Stimulated activated CD4-positive, alpha-beta T cell treated with anti-CD3 and anti-CD28 coated beads, Interleukin-2, amount 100 ng/mL, for 24 hours (primary cell): ENCODE results near the gene PRCC.

ENCODE experiments used
- DNase-seq, 2 donors: peaks; one replicate each; pipeline ENCODE4 v3.0.0-alpha.2; 2020

PRCC gene

DNA sequence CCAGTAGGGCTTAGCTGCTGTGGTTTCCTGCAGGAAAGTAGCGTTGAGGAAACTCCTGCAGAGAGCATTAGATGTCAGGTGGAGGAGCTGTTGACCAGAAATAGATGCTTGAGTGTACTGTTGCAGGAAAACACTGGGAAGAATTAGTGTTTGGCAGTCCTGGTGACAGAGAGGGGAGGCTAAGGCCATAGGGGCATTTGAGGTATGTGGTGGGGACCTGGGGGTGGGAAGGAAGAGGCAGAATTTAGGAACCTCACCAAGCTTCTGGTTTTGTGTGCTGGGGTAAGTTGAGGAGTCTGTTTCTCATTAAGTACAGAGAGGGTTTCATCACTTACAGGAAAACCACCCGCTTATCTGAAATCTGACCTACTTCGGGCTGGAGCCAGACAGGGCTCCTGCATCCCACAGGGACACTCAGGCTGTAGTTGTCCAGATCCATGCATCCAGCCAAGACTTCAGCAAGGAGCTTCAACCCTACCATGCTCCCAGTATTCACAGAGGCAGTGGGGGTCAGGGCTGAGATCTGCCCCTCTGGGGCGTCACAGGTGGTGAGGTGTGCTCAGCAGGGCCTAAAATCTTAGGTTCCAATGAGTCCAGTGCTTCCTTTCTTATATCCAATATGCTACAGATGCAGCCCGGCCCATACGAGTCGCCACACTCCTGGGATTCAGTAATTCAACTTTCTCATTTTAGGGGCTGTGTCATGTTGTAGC lies 34.2 kb downstream of the PRCC start:
- DNase-seq, result no peak

DNA sequence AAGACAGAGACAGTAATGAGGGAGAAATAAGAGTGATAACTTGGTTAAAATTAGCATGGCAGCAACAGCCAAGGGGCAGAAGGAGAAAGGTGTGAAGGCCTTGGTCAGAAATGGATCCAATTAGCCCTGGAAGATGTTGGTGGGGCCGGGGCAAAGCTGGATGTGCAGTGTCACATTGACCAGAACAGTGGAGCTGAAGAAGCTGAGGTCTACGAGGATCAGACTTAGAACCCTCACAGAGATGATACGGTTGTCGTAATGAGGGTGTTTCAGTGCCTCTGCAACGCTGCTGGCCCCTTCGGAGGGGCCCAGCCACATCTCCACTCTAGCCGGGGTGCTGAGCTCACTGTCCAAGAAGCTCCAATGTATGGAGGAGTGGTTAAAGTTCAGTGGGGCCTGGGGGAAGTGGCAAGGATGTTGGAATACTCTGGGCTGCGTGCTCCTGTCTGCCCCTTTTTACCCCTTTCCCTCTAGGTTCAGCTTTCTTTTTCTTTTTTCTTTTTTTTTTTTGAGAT lies 35.1 kb downstream of the PRCC start:
- DNase-seq, result no peak

DNA sequence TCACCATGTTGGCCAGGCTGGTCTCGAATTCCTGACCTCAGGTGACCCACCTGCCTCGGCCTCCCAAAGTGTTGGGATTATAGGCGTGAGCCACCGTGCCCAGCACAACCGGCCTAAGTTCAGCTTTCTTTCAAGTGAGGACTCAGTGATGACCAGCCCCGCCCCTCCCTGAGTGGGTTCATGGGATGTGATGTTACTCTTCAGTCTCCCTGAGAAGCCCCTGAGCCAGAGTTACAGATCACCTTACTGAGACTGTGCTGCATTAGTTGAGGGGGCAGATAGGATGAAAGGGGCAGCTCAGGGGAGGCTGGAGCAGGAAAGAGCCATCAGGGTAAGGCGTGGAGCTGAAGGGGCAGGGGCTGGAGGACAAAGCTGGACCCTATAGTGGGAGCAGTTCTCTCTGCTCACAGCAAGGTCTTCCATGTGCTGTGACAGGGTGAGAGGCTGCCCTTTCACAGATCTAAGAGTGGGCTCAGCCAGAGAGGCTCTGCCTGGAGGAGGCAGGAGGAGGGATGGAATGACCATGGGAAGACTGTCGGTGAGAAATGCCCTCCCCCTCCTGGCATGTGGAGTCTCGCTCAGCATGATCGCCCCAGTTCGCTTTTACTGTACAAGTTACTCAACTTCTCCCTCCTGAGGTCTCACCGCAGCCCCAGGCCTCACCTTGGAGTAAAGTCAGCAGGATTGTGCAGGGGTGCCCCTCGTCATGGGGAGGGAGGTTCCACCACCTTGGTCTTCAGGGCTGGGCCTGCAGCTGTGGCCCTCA lies 35.9 kb downstream of the PRCC start:
- DNase-seq, result peak in 1 of 2 donors; percentile 29

DNA sequence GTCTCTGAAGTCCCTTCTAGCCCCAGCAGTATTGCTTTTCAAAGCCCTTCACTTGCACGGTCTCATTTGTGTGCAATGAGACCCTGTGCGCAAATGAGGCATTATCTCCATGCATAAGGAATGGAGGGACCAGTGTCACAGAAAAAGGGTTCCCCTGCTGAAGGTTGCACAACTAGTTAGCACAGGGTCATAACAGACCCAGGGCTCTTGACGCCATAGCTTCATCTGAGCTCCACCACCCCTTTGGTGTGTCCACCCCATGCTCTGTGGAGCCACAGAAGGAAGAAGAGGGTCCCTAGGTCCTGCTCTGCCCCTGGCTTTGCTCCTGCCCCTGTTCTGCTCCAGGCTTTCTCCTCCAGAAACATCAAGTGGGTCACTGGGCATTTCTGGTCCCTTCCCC lies 36.7 kb downstream of the PRCC start:
- DNase-seq, result no peak

DNA sequence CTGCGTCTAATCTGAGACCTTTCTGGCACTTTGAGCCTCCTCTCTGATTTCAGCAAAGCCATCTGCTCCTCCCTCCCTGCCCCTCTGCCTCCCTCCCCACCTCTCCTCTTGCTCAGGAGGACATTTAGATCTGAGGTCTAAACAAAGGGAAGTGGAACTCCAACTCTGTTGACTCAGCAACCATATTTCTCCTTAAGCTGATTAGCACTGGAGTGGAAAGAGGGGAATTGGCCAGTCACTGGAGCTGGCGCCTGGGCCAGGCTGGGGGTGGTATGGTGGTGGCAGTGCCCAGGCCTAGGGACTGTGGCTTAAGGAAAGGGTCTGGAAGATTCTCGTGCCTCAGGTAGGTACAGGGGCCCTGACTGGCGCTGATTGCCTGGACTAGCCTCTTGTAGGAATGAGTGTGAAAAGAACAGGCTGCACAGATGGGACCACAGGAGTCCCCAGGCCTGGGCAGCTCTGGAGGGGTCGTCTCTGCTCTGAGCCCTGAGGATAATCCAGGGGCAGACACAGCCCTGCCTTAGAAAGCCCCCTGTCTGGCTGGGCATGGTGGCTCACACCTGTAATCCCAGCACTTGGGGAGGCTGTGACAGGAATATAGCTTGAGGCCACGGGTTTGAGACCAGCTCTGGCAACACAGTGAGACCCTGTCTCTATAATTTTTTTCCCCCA lies 37.4 kb downstream of the PRCC start:
- no peak for DNase-seq

DNA sequence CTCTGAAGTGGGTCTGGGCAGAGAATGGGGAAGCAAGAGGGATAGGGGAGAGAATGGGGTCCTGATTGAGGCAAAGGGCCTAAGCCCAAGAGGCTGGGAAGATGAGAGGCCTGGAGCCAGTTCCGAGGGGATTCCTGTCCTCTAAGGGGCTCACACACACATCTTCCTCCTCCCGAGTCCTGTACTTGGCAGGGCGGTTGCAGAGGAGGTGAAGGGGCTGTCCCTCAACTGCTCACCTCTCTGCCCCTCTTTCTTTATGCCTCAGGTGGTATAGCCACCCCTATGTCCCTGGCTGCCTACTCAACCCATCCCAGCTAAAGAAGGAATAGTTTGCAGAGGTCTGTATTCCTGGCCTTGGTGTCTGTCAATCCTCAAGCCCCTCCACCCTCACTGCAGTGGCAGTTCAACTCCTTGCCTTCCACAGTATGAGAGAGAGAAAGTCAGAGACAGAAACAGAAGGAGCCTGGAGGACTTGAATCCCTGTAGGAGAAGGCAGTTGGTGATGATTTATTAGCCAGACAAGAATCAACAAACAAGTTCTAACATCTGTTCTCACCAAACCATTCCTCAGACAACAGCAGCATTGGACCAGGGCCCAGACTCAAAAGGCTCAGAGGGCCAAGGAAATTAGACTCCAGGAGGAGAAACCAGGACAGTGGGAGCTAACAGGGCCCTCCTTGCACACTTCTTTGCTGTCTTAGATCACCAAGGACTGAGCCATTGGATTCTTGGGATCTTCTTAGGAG lies 38.6 kb downstream of the PRCC start:
- no peak for DNase-seq

DNA sequence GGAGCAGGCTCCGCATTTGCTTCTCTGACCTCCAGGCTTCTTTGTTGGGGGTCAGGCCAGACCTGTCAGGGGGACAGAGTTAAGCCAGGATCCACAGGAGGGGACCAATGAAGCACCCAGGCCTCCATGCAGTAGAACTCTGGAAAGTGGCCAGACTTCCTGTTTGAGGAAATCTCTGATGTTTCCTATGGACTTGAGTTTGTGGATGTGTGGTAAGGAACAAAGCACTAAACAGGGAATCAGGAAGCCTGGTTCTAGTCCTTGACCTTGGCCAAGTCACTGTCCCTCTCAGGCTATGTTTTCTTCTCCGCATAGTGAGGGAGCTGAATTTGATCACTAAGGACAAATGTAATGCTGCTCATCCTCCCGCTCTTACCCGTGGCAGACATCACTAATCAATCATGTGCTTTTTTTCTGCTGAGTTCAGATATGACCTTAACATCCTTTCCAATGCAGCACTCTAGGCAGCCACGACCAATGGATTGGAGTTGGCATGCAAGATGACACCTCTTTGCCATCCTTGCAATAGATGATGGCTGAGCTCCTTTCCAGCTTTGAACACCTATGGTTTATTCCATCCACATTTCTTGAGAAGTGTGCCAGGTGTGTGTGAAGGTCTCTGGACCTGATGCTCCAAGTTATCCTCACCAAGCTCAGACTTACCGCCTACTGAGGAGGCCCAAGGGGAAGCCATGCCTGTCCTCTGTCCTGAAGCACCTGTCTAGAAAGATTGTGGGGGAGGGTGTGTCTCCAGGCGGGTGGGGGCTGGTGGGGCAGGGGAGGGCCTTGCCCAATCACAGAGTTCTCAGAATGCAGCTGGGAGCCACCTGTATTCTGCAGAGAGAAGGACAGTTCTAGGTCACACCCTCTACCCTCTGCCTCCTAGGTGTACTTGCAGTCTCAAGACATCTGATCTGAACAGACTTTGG lies 39.4 kb downstream of the PRCC start:
- no peak for DNase-seq

DNA sequence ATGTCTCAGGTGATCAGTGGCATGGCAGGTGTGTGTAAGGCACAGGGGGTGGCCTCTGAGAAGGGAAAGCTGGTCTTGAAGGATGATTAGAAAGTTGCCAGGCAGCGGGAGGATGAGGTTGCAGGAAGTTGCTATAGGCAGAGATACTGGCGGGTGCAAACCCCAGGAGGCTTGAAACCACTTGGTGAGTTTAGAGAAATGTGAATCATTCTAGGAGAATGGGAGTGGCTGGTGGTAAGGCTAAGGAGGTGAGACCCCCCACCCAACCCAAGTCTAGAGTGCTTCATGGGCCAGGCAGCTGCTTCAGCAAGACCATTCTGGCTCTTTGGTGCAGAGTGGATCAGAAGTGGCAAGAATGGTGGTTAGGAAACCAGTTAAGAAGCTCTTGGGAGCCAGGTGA lies 40.3 kb downstream of the PRCC start:
- no peak for DNase-seq

DNA sequence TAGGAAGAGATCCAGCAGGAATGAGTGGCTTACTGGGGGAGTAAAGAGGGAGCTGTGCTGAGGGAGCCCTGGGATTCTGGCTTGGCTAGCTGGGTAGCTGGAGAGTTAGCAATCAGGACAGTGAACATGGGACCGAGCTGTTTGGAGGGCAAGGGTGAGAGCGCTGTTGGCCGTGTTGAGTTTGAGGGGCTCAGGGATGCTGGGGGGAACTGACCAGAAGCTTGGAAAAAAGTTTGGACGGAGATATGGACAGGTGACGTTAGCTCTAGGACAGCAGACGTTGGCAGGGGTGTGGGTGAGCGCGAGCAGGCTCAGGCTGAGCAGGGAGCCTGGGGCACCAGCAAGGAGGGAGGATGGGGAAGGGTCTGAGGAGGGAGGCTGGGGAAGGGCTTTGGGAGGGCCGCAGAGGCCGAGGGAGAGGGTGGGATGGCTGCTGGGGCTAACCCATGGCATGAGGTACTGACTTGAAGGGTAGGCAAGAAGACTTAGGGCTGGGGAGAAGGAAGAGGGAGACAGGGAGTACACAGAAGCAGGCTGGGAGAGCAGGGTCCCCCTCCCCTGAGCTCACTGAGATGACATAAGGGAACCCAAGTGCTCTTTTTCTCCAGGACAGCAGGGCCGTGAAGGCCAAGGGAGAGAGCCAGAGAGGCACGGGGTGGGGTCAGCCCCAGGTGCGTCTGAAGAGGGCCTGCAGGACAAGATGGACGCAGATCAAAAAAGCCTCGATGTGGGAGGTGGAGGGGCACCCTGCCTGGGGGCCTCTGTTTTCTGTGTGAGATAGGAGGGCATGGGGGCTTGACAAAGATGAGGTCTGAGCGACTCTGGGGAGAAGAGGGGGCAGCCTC lies 41.1 kb downstream of the PRCC start:
- no peak for DNase-seq

DNA sequence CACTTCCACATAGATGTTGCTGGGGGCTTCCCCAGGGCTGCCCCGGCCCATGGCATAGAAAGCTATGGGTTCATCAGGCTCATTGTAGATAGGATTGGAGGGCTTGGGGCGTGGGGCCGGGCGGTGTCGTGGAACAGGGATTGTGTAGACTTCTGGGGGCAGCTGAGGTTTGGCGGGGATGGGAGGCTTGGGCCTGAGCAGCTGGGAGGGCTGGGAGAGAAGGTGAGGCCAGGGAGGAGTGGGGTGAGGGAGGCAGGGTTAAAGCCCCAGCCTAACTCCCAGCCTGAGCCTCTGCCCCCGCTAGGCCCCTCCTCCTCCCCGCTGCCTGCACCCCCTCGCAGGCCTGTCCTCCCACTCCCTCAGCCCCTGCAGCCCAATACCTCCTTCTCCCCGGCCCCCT lies 41.9 kb downstream of the PRCC start:
- no peak for DNase-seq

DNA sequence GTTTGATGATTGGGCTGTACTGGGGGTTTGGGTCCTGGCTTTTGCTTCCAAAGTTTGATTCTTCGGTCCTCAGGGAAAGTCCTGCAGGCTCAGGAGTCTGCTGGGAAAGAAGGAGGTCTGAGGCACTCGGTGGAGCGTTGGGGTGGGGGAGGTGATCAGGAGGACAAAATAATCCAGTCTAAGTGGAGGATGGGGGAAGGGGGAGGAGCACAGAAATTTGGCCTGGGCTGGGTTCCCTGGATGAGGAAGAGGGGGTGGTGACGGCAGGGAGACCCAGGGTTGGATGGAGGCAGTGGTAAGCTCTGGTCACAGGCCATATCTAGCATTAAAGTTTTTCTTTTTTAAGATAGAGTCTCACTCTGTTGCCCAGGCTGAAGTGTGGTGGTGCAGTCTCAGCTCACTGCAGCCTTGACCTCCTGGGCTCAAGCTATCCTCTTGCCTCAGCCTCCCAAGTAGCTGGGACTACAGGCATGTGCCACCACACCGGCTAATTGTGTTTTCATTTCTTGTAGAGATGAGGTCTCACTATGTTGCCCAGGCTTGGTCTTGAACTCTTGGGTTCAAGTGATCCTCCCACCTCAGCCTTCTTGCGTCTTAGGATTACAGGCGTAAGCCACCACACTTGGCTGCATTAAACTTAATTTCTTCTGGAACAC lies 42.5 kb downstream of the PRCC start:
- no peak for DNase-seq

DNA sequence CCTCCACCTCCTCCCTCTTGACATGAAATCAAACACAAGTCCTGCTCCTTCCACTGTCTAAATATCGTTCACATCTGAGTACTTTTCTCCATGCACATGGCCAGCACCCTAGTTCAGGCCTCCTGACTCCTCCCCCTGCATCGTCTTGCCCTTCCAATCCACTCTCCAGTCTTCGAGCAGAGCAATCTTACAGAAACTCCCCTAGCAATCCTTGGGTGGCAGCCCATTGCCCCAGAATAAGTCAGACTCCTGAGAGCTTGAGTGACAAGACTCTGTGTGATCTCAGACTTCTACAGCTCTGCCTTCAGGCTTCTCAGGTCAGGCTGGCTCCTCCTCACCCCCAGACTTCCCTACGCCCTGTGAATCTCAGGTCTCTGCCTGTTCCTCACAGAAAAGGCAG lies 43.8 kb downstream of the PRCC start:
- no peak for DNase-seq

DNA sequence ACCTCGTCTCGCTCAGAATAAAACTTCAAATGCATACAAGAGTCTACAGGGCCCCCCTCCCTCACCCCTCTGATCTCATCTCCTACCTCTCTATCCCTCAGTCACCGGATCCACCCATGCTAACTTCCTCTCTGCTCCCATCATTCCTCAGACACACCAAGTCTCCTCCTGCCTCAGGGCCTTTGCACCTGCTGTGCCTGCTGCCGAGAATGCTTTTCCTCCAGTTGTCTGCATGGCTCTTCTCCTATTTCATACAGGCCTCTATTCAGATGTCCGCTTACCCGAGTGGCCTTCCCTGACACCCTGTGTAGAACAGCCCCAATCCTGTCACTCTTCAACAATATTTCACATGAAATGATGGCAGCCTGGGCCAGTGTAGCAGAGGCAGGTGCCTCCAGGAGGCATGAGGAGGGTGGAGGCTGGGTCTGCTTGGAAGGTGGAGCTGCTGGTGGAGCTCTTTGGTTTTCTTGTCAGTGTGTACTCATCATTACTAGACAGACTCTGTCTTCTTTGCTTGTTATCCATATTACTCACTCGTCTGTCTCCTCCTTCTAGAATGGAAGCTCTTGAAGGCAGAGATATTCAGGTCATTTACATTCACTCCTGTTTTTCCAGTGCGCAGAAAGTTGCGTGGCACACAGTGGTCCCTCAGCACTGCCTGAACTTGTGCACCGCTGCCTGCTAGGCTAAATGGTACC lies 45.1 kb downstream of the PRCC start:
- no peak for DNase-seq

DNA sequence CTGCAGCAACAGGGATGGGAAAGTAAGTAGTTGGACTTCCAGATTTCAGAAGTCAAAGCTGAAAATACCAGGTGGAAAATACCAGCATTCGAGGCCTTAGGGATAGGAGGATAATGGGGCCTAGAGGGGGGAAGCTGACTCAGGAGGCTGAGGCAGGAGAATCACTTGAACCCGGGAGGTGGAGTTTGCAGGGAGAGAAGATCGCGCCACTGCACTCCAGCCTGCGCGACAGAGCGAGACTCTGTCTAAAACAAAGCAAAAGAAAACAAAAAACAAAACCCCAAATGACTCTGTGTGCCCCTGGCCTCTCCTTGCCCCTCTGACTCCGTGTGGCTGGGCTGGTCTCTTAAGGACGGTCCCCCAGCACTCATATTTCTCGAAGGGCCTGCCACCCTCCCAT lies 46.0 kb downstream of the PRCC start:
- DNase-seq, result no peak

DNA sequence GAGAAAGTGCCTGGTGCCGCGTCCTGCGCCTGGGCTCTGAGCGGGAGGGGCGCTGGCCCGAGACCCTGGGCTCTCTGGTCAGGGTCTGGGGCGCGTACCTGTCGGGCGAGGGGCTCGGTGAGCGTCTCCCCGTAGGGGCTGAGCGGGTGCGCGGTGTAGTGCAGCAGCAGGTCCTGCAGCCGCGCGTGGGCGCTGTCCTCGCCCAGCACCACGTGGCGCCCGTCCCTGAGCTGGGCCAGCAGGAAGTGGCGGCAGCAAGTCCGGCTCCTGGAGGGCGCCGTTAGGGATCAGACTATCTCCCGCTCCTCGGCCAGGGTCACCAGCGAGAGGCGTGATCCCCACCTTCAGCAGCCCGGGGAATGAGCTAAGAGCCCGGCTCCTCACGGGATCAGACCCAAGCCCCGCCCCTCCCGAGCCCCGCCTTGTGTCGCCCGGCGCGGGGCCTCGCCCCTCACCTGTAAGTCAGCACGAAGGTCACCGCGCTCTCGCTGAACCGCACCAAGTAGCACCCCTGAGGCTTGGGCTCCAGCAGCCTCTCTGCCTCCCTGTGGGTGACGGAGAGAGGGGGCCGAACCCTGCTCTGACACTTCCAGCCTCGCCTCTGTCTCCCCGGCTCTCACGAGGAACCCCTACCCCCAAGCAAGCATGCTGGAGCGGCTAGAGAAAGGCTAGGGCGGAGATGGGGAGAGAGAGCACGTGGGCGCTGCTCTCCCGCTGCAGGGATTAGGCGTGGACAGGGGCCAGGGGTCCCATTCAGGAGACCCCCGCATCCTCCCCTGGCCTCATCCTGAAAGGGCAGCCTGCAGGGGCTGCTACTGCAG lies 46.6 kb downstream of the PRCC start:
- peak; percentile 75 to 88 for DNase-seq

DNA sequence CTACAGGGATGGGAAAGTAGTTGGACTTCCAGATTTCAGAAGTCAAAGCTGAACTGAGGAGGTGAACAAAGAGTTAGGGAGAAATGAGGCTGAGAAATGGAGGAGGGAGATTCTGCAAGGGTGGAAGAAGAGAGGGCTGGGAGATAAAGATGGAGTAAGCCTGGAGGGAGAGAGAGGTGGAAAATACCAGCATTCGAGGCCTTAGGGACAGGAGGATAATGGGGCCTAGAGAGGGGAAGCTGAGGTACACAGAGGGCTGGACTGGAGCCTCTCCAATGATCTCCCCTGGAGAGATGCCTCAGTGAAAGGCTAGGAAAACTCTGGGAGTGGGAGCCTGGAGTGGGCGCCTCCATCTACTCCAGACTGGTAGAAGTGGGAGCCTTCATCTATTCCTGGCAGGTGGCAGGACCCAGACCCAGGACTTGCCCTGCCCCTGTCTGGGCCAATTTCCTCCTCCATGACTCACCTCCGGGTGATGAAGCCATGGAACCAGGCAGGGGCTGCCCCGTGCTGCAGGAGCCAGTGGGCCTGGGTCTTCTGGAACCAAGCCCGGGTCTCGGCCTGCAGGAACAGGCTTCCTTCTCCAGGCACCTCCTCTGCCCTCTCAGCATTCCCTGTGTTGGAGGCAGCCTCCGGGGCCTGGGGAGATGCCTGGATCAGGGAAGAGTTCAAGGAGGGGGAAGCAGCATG lies 47.4 kb downstream of the PRCC start:
- peak; percentile 48 to 59 for DNase-seq

DNA sequence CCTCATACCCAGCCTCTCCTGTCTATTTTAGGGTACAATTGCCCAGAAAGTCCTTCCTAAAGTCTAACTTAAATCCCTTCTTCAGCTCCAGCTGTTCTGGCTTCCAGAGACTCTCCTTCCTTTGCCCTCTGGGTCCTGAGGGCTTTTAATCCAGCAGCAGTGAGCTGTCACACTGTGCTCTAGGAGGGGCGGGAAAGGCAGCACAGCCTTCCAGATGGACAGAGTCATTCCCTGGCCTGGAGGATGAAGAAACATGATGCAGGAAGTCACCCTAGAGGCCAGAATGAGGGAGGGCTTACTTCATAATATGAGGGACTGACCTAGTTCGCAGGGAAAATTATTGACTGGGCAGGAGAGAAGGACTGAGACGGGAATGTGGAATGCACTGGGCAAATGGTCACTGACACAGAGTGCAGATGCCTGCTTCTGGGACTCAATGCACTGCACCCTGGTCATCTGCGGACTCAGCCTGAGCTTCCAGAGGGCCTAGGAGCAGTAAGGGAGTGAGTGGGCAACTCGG lies 48.0 kb downstream of the PRCC start:
- no peak for DNase-seq

DNA sequence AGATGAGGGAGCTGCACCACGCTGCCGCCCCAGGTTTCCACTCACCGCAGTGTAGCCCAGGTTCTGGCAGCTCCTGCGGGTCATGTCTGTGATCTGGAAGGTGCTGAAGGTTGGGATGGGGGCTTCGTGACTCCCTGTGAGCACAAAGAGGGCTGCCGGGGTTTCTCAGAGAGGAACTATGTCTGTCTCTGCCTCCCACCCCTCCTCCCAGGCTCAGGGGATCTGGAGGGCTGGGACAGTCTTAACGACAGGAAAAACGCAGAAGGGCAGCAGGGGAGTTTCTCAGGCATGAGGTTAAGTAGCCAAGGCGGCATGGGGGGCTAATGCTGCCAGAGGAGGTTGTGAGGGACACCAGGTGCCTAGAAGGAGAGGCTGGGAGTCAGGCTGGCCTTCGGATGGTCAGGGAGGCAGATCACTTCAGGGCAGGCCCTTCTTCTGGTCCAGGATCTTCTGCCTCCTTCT lies 48.7 kb downstream of the PRCC start:
- DNase-seq, result peak in 1 of 2 donors; percentile 26
